ENCODE measurements around the gene MED15. TPM values are rescaled to one million over a fixed set of nuclear protein-coding genes. Genes with fewer than 3 reads are reported as not detected.
A peak's percentile ranks its signal among the peaks of the same experiment; 100 is the strongest.

MED15 gene
- total RNA-seq, 1 experiment from 2014 or later, result 87.9 TPM

DNA sequence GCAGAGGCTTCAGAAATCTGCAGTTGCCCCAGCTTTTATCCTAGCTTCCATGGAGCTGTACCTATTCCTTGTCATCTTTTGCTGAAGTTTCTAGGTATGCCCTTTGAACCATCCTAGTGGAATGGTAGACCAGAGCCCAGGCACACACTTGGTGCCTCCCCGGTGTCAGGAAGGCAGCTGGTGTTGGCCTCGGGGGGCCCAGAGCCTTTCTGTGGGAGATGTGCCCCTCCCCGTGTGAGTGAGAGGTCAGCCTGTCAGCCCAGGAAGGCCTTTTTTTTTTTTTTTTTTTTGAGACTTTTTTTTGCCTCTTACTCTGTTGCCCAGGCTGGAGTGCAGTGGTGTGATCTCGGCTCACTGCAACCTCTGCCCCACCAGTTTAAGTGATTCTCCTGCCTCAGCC lies 58.4 kb downstream of the MED15 start:
- Histone ChIP-seq H4K20me1 (ENCODE audit: insufficient read depth) (peaks cover 18% of the 10 kb centered on the region), H3K27me3 (ENCODE audit: insufficient read depth, low read depth) (no peaks in the 10 kb centered on the region), H3K4me2 (peak overlapping the region; percentile 61), H2AFZ (no peak overlapping the region), H3K9me2 (ENCODE audit: insufficient read depth) (no peaks in the 10 kb centered on the region), H3K4me3 (no peak overlapping the region), H3K79me2 (ENCODE audit: low read depth) (peaks cover 16% of the 10 kb centered on the region), H3F3A (ENCODE audit: insufficient read depth, low read depth) (peaks cover 63% of the 10 kb centered on the region), H3K27ac (peak overlapping the region; percentile 97), H3K9me3 (ENCODE audit: insufficient read depth, low read depth) (no peaks in the 10 kb centered on the region), H3K4me1 (replicated peaks; ENCODE audit: insufficient read depth) (peaks cover 60% of the 10 kb centered on the region), H3K36me3 (ENCODE audit: low read depth) (0 out of 2 replicates have a peak, but pooled peaks cover under 1% of the 10 kb centered on the region)
- ChIA-PET CTCF (interaction anchor here (0.7 kb wide), 1 partner anchor 8 kb away, joined by 4 read pairs; no protein-coding TSS in a partner anchor), POLR2A (ENCODE audit: unreplicated experiment) (no interaction called here)
- TF ChIP-seq CTCF (conservative IDR thresholded peaks at IDR 0.05) (no peak), EZH2 (IDR thresholded peaks at IDR 0.05; ENCODE audit: low read depth) (no peak)
- intact Hi-C loops (cut with micrococcal nuclease; ENCODE audit: unreplicated experiment), result loop anchor here (5.0 kb wide), 1 partner anchor 137 kb away; no protein-coding TSS in a partner anchor
- no TSS peak for BruUV-seq (replicated peaks)
- DNase-seq, result no peak

DNA sequence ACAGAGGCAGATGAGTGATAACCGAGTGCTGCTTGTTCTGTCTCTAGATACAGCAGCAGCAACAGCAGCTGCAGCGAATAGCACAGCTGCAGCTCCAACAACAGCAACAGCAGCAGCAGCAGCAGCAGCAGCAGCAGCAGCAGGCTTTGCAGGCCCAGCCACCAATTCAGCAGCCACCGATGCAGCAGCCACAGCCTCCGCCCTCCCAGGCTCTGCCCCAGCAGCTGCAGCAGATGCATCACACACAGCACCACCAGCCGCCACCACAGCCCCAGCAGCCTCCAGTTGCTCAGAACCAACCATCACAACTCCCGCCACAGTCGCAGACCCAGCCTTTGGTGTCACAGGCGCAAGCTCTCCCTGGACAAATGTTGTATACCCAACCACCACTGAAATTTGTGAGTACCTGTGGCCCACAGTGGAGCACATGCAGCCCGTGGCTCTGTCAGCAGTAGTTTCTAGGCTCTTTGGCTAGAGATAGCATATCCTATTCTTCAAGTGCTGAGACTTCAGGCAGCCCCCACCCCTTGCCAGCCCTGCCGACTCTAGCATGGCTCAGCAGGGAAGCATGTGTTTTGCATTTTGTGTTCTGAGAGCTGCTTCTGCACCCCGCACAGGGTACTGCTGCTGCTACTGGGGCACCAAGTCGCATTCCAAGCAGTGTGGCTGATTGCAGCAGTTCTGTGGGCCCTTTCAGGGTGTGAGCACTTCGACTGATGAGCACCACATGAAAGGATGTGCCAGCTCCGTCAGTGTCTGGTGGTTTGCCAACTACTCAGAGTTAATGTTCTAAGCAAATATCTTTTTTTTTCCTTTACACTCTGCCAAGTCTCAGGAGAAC lies 59.2 kb downstream of the MED15 start:
- Histone ChIP-seq H3K27ac (peak overlapping the region; percentile 97), H3K9me3 (ENCODE audit: insufficient read depth, low read depth) (no peaks in the 10 kb centered on the region), H4K20me1 (ENCODE audit: insufficient read depth) (peaks cover 18% of the 10 kb centered on the region), H3K4me1 (replicated peaks; ENCODE audit: insufficient read depth) (peaks cover 66% of the 10 kb centered on the region), H3F3A (ENCODE audit: insufficient read depth, low read depth) (peaks cover 63% of the 10 kb centered on the region), H3K9me2 (ENCODE audit: insufficient read depth) (no peaks in the 10 kb centered on the region), H3K36me3 (ENCODE audit: low read depth) (peaks cover 7% of the 10 kb centered on the region; the same call in 1 of the 2 replicates), H2AFZ (no peak overlapping the region), H3K4me3 (no peak overlapping the region; the same call in 1 of the 2 replicates), H3K79me2 (ENCODE audit: low read depth) (peaks cover 25% of the 10 kb centered on the region), H3K27me3 (ENCODE audit: insufficient read depth, low read depth) (no peaks in the 10 kb centered on the region), H3K4me2 (peak overlapping the region; percentile 61)
- CTCF ChIA-PET, result interaction anchor here (0.7 kb wide), 1 partner anchor 58 kb away, joined by 3 read pairs; no protein-coding TSS in a partner anchor
- POLR2A ChIA-PET (ENCODE audit: unreplicated experiment), result interaction anchor here (0.7 kb wide), 2 partner anchors 58 to 66 kb away, joined by 3 to 4 read pairs; no protein-coding TSS in a partner anchor
- TF ChIP-seq EZH2 (IDR thresholded peaks at IDR 0.05; ENCODE audit: low read depth) (no peak), CTCF (conservative IDR thresholded peaks at IDR 0.05) (no peak)
- no TSS peak for BruUV-seq (replicated peaks)
- intact Hi-C loops (cut with micrococcal nuclease; ENCODE audit: unreplicated experiment), result loop anchor here (1.0 to 5.0 kb wide), 2 partner anchors 57 to 136 kb away; no protein-coding TSS in a partner anchor
- DNase-seq, result peak; percentile 51 to 74

GRCh38 chr22:20567371-20567847 lies 60.0 kb downstream of the MED15 start:
- H3K4me3 ChIP-seq, result no peak overlapping the region; the same call in 1 of the 2 replicates
- H3K9me2 ChIP-seq (ENCODE audit: insufficient read depth), result no peaks in the 10 kb centered on the region
- no peak overlapping the region for H2AFZ ChIP-seq
- peaks cover 63% of the 10 kb centered on the region for H3F3A ChIP-seq (ENCODE audit: insufficient read depth, low read depth)
- ChIA-PET CTCF (interaction anchor here (0.7 kb wide), 1 partner anchor 58 kb away, joined by 3 read pairs; no protein-coding TSS in a partner anchor), POLR2A (ENCODE audit: unreplicated experiment) (interaction anchor here (0.7 kb wide), 1 partner anchor 65 kb away, joined by 3 read pairs; no protein-coding TSS in a partner anchor)
- DNase-seq, result peak; percentile 87 to 98
- H3K79me2 ChIP-seq (ENCODE audit: low read depth), result peaks cover 26% of the 10 kb centered on the region
- H3K4me1 ChIP-seq (replicated peaks; ENCODE audit: insufficient read depth), result peaks cover 66% of the 10 kb centered on the region
- no peaks in the 10 kb centered on the region for H3K9me3 ChIP-seq (ENCODE audit: insufficient read depth, low read depth)
- peaks cover 12% of the 10 kb centered on the region; the same call in 1 of the 2 replicates for H3K36me3 ChIP-seq (ENCODE audit: low read depth)
- peak overlapping the region; percentile 97 for H3K27ac ChIP-seq
- H3K4me2 ChIP-seq, result peak overlapping the region; percentile 61
- TF ChIP-seq CTCF (conservative IDR thresholded peaks at IDR 0.05), result no peak
- no peak for TF ChIP-seq EZH2 (IDR thresholded peaks at IDR 0.05; ENCODE audit: low read depth)
- H4K20me1 ChIP-seq (ENCODE audit: insufficient read depth), result peaks cover 18% of the 10 kb centered on the region
- no peaks in the 10 kb centered on the region for H3K27me3 ChIP-seq (ENCODE audit: insufficient read depth, low read depth)
- no TSS peak for BruUV-seq (replicated peaks)
- intact Hi-C loops (cut with micrococcal nuclease; ENCODE audit: unreplicated experiment), result loop anchor here (1.0 to 5.0 kb wide), 2 partner anchors 58 to 135 kb away; no protein-coding TSS in a partner anchor

Data from PC-9 (cell line).